GM12801 (cell line): ENCODE data around the gene EML6.

Experiments used
- TF ChIP-seq, protein P1 (sequence below): IDR thresholded peaks from one replicate; pipeline ENCODE4 v1.5.1; 2011; ENCODE audit warnings: control low read depth; ENCODE audit not compliant: insufficient read length; ENCODE audit errors: extremely low read depth

EML6 gene

DNA sequence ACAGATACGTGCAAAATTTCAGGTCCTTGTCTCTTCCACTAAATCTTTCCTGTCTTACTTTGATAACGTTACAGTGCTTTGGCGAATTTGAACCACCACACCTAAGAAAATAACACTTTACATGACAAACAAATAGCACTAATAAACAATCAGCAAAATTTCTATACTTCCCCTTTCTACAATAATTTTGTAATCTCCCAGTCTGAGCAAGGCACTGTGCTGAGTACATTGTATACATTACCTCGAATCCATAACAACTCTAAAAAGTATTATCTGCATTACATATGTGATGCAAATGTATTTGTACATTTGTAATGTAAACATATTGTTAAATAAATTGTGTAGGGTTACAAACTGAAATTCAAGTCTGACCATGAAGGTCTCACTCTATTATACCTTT is 276.9 kb downstream of the EML6 start:
- TF ChIP-seq, protein P1, sequence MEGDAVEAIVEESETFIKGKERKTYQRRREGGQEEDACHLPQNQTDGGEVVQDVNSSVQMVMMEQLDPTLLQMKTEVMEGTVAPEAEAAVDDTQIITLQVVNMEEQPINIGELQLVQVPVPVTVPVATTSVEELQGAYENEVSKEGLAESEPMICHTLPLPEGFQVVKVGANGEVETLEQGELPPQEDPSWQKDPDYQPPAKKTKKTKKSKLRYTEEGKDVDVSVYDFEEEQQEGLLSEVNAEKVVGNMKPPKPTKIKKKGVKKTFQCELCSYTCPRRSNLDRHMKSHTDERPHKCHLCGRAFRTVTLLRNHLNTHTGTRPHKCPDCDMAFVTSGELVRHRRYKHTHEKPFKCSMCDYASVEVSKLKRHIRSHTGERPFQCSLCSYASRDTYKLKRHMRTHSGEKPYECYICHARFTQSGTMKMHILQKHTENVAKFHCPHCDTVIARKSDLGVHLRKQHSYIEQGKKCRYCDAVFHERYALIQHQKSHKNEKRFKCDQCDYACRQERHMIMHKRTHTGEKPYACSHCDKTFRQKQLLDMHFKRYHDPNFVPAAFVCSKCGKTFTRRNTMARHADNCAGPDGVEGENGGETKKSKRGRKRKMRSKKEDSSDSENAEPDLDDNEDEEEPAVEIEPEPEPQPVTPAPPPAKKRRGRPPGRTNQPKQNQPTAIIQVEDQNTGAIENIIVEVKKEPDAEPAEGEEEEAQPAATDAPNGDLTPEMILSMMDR: no peak

DNA sequence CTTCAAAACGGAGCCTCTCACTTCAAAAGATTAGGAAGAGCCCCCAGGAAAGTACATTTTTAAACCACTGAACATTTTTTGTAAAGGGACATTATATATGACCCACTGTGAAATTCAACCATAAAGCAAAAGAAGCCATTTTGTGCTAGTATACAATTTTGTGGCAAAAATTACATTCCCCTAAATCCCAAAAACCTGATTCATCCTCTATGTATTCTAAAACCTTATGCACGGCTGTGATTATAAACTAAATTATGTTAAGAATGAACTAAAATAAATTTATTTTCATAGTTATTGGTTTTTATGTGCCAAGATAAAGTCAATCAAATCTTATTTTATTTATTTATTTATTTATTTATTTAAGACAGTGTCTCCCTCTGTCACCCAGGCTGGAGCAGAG is 278.3 kb downstream of the EML6 start:
- TF ChIP-seq, protein P1: no peak

DNA sequence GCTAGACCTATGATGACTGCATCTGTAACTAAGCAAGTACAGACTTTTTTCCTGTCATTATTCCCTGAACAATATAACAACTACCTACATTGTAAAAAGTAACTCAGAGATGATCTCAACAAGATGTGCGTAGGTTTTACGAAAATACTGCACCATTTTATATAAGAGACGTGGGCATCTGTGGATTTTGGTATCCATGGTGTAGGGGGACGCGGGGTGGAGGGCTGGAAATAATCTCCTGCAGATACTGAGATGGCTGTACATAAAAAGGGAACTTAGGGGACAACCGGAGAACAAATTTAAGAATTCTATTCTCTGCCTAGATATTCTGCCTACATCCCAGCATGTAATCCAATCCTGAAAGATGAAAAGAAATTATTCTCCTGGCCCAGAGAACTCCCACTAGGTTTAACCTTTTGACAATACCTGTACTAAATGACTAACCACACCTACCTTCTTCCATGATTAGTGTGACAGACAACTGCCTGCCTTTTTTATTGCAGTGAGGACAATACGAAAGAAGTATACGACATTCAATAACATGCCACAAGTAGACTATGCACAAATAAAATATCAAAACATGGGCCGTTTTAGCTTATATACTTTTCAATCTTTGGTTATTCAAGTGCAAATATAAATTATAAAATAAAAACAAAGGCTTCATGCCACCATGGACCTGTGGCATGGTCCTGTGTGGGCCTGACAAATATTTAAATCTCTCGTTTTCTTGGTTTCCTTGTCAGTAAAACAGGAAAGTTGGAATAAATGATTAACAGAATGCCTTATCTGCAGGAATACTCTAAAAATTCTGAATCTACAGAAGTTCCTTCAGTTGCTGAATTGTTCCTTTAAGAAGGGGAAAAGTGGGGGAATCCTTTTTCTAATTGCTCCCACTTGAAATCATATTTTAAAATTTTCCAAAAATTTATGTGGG is 280.5 kb downstream of the EML6 start:
- TF ChIP-seq, protein P1: no peak

DNA sequence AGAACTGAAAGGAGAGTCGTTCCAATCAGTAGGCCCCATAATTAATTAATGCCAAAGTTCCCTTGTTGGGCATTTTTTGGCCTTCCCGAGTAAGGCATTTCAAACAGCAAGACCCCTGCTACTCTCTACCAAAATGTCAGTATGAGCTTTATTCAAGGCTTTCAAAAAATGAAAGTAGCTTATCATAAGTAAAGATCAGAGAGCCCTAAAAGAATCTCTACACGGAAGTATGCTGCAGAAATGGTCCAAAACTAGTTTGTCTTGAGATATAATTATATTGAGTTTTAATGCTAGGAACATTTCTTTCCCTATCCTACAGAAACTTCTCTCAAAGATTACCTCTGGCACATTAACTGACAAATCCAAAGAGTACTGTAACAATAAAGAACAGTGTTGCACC is 282.8 kb downstream of the EML6 start:
- TF ChIP-seq, protein P1: no peak

DNA sequence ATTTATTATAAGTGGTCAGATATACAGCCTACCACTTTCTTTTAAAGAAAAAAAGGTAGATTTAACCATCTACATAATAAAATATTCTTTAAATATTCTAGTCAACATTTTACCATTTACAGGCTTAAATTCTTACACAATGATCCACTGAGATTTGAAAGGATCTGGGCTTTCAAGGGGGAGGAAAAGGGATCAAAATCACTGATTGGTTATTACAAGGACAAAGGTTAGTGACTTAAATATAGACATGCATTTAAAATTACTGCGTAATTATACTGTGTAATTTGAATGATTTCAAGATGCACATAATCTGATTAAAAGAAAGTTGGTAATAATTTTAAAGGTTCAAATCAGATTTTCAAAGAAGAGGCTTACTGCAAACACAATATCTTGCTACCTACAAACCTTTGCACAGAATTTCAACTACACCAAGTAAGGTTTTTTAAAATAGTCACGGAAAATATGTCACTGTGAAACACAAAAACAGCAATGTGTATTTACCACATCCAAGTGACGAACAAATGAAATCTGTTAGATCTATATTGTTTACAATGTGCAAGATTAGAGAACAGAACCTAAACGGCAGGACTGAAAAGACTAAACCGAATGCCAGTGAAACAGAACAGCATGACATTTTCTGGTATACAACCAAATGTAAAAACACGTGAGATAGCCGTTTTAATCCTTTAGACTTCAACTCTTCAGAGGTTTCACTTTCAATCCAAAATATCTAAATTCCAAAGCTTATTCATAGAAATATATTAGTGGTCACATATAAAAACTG is 286.0 kb downstream of the EML6 start:
- TF ChIP-seq, protein P1: no peak

DNA sequence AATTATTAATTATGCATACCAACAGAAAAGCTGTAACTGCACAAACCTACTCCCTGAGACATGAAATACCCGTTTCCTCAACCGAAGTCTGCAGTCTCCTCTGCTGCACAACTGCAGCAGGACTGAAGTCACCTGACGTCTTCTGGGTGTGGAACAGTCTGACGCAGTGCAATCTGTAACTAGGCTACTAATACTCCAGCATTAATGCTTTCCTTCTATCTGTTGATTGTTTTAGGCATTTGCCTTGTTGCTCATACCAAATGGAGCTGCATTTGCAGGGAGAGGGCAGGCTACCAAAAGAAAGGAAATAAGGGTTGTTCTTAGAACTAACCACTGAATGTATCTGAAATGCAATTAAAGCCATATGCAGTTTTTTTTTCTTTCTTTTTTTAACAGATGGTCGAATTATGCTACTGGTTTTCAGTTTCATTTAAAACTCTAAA is 286.7 kb downstream of the EML6 start:
- TF ChIP-seq, protein P1: no peak

DNA sequence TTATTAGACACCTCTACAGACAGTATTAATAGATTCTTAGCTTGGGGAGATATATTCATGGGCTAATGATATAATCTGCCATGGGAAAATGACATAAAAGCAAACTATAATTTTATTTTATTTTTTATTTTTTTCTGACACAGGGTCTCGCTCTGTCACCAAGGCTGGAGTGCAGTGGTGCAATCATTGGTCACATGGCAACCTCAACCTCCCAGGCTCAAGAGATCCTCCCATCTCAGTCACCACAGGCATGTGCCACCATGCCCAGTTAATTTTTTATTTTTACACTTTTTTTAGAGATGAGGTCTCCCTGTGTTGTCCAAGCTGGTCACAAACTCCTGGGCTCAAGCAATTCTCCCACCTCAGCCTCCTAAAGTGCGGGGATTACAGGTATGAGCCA is 287.5 kb downstream of the EML6 start:
- TF ChIP-seq, protein P1: no peak
